HCT116 (cell line): ENCODE data around the gene NIPAL4. TPM values are rescaled to one million over a fixed set of nuclear protein-coding genes. Genes with fewer than 3 reads are reported as not detected.

Source experiments
- ATAC-seq: fragments of 200-7000 bp; cut with Tn5 transposase; 2 replicates; pipeline ENCODE4 v1.9.1; 2020; ENCODE audit warnings: mild to moderate bottlenecking, moderate library complexity
- BruUV-seq: library from RNA; stranded (reverse); fragments of 400-500 nt; replicated peaks from 2 replicates; lab custom pipeline; 2021; lab: Mats Ljungman, UMichigan
- CTCF ChIA-PET: fragments of 300-600 bp; sonication (Branson Sonifier 250); formaldehyde crosslinking; loops from one replicate; lab custom pipeline; 2021; ENCODE audit warnings: antibody characterized with exemption; lab: Charles Lee
- POLR2A ChIA-PET: fragments of 300-600, 350-600 bp; sonication (Branson Sonifier 250); formaldehyde crosslinking; loops from one replicate; lab custom pipeline; 2021; ENCODE audit warnings: antibody characterized with exemption; lab: Charles Lee
- RAD21 ChIA-PET, 2 experiments: fragments of 300-600 bp; sonication (Branson Sonifier 250); formaldehyde crosslinking; loops; one replicate each; lab custom pipeline; 2023; ENCODE audit warnings: low total read pairs in 2 of 2; ENCODE audit not compliant: uncharacterized antibody in 2 of 2, unreplicated experiment in 2 of 2, low non-redundant PET in 1 of 2; lab: Charles Lee
- DNase-seq: peaks from one replicate; pipeline ENCODE4 v3.0.0-alpha.2; 2010; ENCODE audit warnings: low read depth, low spot score
- H2AFZ ChIP-seq: fragments of 200-600 bp; shearing (Covaris generic), sonication (generic); 2 replicates; pipeline ENCODE4 v1.6.1; 2017; ENCODE audit warnings: low read depth, mixed run types, mixed read lengths, antibody characterized with exemption, low read length; ENCODE audit not compliant: poor library complexity, severe bottlenecking
- H3K27ac ChIP-seq: 2 replicates; pipeline ENCODE4 v1.5.1; 2012; ENCODE audit warnings: low read depth, low read length
- H3K27me3 ChIP-seq: fragments of 200-600 bp; sonication (generic); 2 replicates; pipeline ENCODE4 v1.6.1; 2016; ENCODE audit warnings: mixed run types, low read length, mixed read lengths; ENCODE audit not compliant: insufficient read depth
- H3K36me3 ChIP-seq, 2 experiments: fragments of 200-500 bp in 1 of 2; fragments of 200-600 bp in 1 of 2; sonication (Bioruptor generic) in 1 of 2; sonication (generic) in 1 of 2; 2 replicates each; pipeline versions ENCODE4 v1.5.1 to v1.6.1; 2014 to 2016; ENCODE audit warnings: low read length in 2 of 2, inconsistent platforms in 1 of 2, mixed read lengths in 1 of 2, mixed run types in 1 of 2; ENCODE audit not compliant: insufficient read depth in 2 of 2, control insufficient read depth in 1 of 2
- H3K4me1 ChIP-seq, 2 experiments: fragments of 200-600 bp in 1 of 2; sonication (generic) in 1 of 2; 2 replicates each; pipeline versions ENCODE4 v1.5.1 to v1.6.1; 2012 to 2017; ENCODE audit warnings: low read length in 2 of 2, inconsistent platforms in 1 of 2, mild to moderate bottlenecking in 1 of 2, mixed read lengths in 1 of 2, mixed run types in 1 of 2, moderate library complexity in 1 of 2; ENCODE audit not compliant: insufficient read depth in 2 of 2, control insufficient read depth in 1 of 2
- H3K4me2 ChIP-seq: fragments of 200-600 bp; sonication (generic); 2 replicates; pipeline ENCODE4 v1.6.1; 2017; ENCODE audit warnings: mixed run types, low read length, mixed read lengths
- H3K4me3 ChIP-seq, 2 experiments: fragments of 200-600 bp in 1 of 2; sonication (generic) in 1 of 2; replicated peaks in 1 of 2; 2 replicates each; pipeline ENCODE4 v1.5.1; 2011 to 2016; ENCODE audit warnings: low read length in 2 of 2, control low read depth in 1 of 2, low read depth in 1 of 2, mild to moderate bottlenecking in 1 of 2, mixed read lengths in 1 of 2, mixed run types in 1 of 2
- H3K79me2 ChIP-seq: fragments of 200-600 bp; sonication (generic); 2 replicates; pipeline ENCODE4 v1.6.1; 2017; ENCODE audit warnings: mild to moderate bottlenecking, mixed run types, low read length, moderate library complexity, mixed read lengths; ENCODE audit not compliant: insufficient read depth
- H3K9ac ChIP-seq: fragments of 200-600 bp; sonication (generic); 2 replicates; pipeline ENCODE4 v1.6.1; 2016; ENCODE audit warnings: low read length, mixed read lengths
- H3K9me2 ChIP-seq: fragments of 200-600 bp; sonication (generic), shearing (Covaris generic); 2 replicates; pipeline ENCODE4 v1.6.1; 2017; ENCODE audit warnings: mixed run types, mild to moderate bottlenecking, moderate library complexity; ENCODE audit not compliant: insufficient read depth
- H3K9me3 ChIP-seq, 2 experiments: fragments of 200-500 bp in 1 of 2; fragments of 200-600 bp in 1 of 2; sonication (Bioruptor generic) in 1 of 2; sonication (generic) in 1 of 2; 2 replicates each; pipeline ENCODE4 v1.6.1; 2014 to 2017; ENCODE audit warnings: low read length in 2 of 2, mixed read lengths in 2 of 2, inconsistent platforms in 1 of 2, low read depth in 1 of 2, mild to moderate bottlenecking in 1 of 2, mixed run types in 1 of 2, moderate library complexity in 1 of 2; ENCODE audit not compliant: control insufficient read depth in 1 of 2, insufficient read depth in 1 of 2
- H4K20me1 ChIP-seq: fragments of 200-600 bp; sonication (generic), shearing (Covaris generic); 2 replicates; pipeline ENCODE4 v1.6.1; 2017; ENCODE audit warnings: mixed run types, mild to moderate bottlenecking, moderate library complexity; ENCODE audit not compliant: insufficient read depth
- POLR2AphosphoS5 ChIP-seq: IDR thresholded peaks from 2 replicates; pipeline ENCODE4 v1.6.1; 2011; ENCODE audit warnings: mild to moderate bottlenecking, low read depth, low read length, moderate library complexity
- RAD21 ChIP-seq: IDR thresholded peaks from 2 replicates; pipeline ENCODE4 v1.6.1; 2012; ENCODE audit warnings: low read depth, mild to moderate bottlenecking
- SIN3A ChIP-seq: IDR thresholded peaks from 2 replicates; pipeline ENCODE4 v1.6.1; 2012; ENCODE audit warnings: low read depth
- SP1 ChIP-seq: IDR thresholded peaks from 2 replicates; pipeline ENCODE4 v1.6.1; 2012; ENCODE audit warnings: low read depth
- intact Hi-C: fragments of 100-400 bp; cut with micrococcal nuclease; formaldehyde crosslinking; loops from 2 replicates; pipeline ENCODE4 v1.10.0; 2022
- total RNA-seq: library from RNA; stranded (reverse); gene quantifications from one replicate; pipeline ENCODE4 v1.2.1, GENCODE V29; 2021; ENCODE audit not compliant: unreplicated experiment

The NIPAL4 gene
- total RNA-seq, 1 experiment from 2014 or later: 0.12 TPM

DNA sequence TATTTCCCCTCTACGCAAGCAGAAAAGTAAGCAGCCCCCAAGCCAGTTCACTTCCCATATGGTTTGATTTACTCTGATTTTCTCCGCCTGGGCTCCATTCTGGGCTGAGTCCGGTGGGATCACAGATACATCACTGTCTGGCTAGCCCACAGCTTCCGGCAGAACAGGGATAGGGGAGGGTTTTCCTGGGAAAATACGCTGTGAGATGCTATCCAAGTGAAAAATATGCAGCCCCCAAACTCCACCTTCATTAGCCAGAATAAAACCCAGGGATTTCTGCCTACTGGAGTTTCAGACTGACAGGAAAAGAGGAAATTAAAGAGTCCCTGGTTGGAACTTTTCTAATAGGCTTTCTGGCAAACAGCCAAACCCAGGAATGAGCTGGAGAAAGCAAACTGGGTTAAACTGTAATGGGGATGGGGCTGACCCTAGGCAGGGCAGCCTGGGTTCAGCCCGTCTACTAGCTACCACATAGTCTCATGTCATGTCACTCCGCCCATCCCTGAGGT, 16.9 kb upstream of the NIPAL4 start:
- no peaks in the 10 kb centered on the region for H3K79me2 ChIP-seq
- H3K27me3 ChIP-seq: no peaks in the 10 kb centered on the region
- intact Hi-C loops: no loop called here
- H3K27ac ChIP-seq: no peak overlapping the region
- no peaks in the 10 kb centered on the region for H3K36me3 ChIP-seq
- TF ChIP-seq POLR2AphosphoS5: no peak
- TF ChIP-seq SIN3A: no peak
- no peak overlapping the region for H2AFZ ChIP-seq
- ChIA-PET CTCF (no interaction called here), RAD21 (no interaction called here), POLR2A (no interaction called here)
- no peak for DNase-seq
- H3K4me2 ChIP-seq: no peak overlapping the region
- no TSS peak for BruUV-seq
- no peak for ATAC-seq
- no peaks in the 10 kb centered on the region for H3K9me2 ChIP-seq
- H3K9me3 ChIP-seq: no peaks in the 10 kb centered on the region
- no peak overlapping the region for H3K9ac ChIP-seq
- H3K4me3 ChIP-seq: no peak overlapping the region
- H3K4me1 ChIP-seq: peaks cover 2 to 10% of the 10 kb centered on the region in 2 experiments; a peak in 2 of 4 replicates
- H4K20me1 ChIP-seq: no peaks in the 10 kb centered on the region

DNA sequence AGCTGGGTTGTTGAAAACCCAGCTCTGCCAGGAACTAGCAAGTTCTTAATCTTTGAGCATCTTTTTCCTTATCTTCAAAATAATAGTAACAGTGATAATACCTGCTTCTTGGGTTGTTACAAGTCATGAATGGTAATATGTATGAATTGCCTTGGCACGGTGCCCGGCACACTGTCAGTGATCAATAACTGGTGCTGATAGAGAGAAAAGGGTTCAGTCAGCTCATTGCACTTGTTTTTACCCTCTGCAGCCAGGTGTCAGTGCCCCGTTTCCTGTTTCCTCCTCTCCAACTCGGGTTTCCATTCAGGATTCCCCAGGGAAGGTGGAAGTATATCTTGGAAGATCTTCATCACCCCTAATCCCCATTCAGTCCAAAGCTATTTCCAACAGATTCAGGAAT, 15.8 kb upstream of the NIPAL4 start:
- no peak overlapping the region for H3K27ac ChIP-seq
- ATAC-seq (no peak), DNase-seq (no peak)
- no peak overlapping the region for H3K9ac ChIP-seq
- no peaks in the 10 kb centered on the region for H3K27me3 ChIP-seq
- no peaks in the 10 kb centered on the region for H4K20me1 ChIP-seq
- POLR2A ChIA-PET: no interaction called here
- no peak overlapping the region for H3K4me3 ChIP-seq
- H3K36me3 ChIP-seq: no peaks in the 10 kb centered on the region
- H3K4me2 ChIP-seq: no peak overlapping the region
- BruUV-seq: no TSS peak
- no peaks in the 10 kb centered on the region for H3K9me2 ChIP-seq
- CTCF ChIA-PET: interaction anchor here (0.9 kb wide), 1 partner anchor 28 kb away, joined by 3 read pairs; no protein-coding TSS in a partner anchor
- H2AFZ ChIP-seq: no peak overlapping the region
- TF ChIP-seq SP1: no peak
- 0 out of 2 replicates have a peak, but pooled peaks have one; percentile 5 for TF ChIP-seq RAD21
- no peaks in the 10 kb centered on the region for H3K79me2 ChIP-seq
- intact Hi-C loops: no loop called here
- RAD21 ChIA-PET: no interaction called here
- H3K9me3 ChIP-seq: no peaks in the 10 kb centered on the region
- H3K4me1 ChIP-seq: peaks cover 2 to 11% of the 10 kb centered on the region in 2 experiments; a peak in 2 of 4 replicates
